Liver (tissue), 3 donors: ENCODE measurements around the gene TCF12.

ENCODE experiments used
- ATF3 ChIP-seq: IDR thresholded peaks from 2 replicates; pipeline ENCODE4 v1.6.1; 2016; ENCODE audit warnings: antibody characterized with exemption
- CTCF ChIP-seq: fragments of 150-350 bp; IDR thresholded peaks from 2 replicates; pipeline ENCODE4 v1.5.1; 2017; ENCODE audit warnings: improper control_type of control experiment, low read depth, low read length; ENCODE audit not compliant: missing input control
- FOXA2 ChIP-seq: IDR thresholded peaks from 2 replicates; pipeline ENCODE4 v1.6.1; 2016; ENCODE audit warnings: antibody characterized with exemption
- HNF4A ChIP-seq, 2 donors: conservative IDR thresholded peaks; 2 replicates each; pipeline ENCODE4 v1.6.1; 2016; ENCODE audit warnings: antibody characterized with exemption in 2 of 2, mild to moderate bottlenecking in 2 of 2
- MAX ChIP-seq: IDR thresholded peaks from 2 replicates; pipeline ENCODE4 v1.6.1; 2016; ENCODE audit warnings: antibody characterized with exemption
- REST ChIP-seq: IDR thresholded peaks from 2 replicates; pipeline ENCODE4 v1.6.1; 2016; ENCODE audit warnings: antibody characterized with exemption, mild to moderate bottlenecking
- RXRA ChIP-seq, 2 donors: IDR thresholded peaks; 2 replicates each; pipeline ENCODE4 v1.6.1; 2017 to 2018; ENCODE audit warnings: antibody characterized with exemption in 2 of 2, mild to moderate bottlenecking in 1 of 2
- SP1 ChIP-seq: IDR thresholded peaks from 2 replicates; pipeline ENCODE4 v1.6.1; 2018; ENCODE audit warnings: antibody characterized with exemption, mild to moderate bottlenecking
- ZBTB33 ChIP-seq: IDR thresholded peaks from 2 replicates; pipeline ENCODE4 v1.6.1; 2016; ENCODE audit warnings: antibody characterized with exemption
- donor health status: healthy.
- donor health status: healthy.

- TF ChIP-seq HNF4A (conservative IDR thresholded peaks at IDR 0.05) (no peak), ATF3 (no peak), FOXA2 (no peak), CTCF (no peak), RXRA (IDR thresholded peaks at IDR 0.05) (no peak), SP1 (no peak), REST (no peak), MAX (no peak), ZBTB33 (no peak)
Observed at GRCh38 chr15:57114070-57114469, 195.6 kb downstream of the TCF12 start.
